ENCODE data around the gene LRRC8D.

- TF ChIP-seq POLR2A (IDR thresholded peaks at IDR 0.05; ENCODE audit: low read length): no peak
- no peak for TF ChIP-seq GATA1 (IDR thresholded peaks at IDR 0.05; ENCODE audit: low read depth, low read length)
Observed at GRCh38 chr1:89794406-89794805, 26.4 kb upstream of the LRRC8D start.
